ENCODE results near the gene PROZ. TPM values are rescaled to one million over a fixed set of nuclear protein-coding genes. Genes with fewer than 3 reads are reported as not detected.

Gene PROZ
- total RNA-seq, 1 donor from 2014 or later: not detected

- peaks cover 2% of the 10 kb centered on the region for H3K4me1 Mint-ChIP-seq (ENCODE audit: low read depth)
- no peak overlapping the region for H3K4me3 Mint-ChIP-seq (ENCODE audit: unreplicated experiment)
- H3K27me3 Mint-ChIP-seq (ENCODE audit: low read depth): no peaks in the 10 kb centered on the region
- no peak overlapping the region for H3K27ac Mint-ChIP-seq (ENCODE audit: unreplicated experiment)
- no peak for DNase-seq (ENCODE audit: low spot score)
- TF ChIP-seq, protein P1, sequence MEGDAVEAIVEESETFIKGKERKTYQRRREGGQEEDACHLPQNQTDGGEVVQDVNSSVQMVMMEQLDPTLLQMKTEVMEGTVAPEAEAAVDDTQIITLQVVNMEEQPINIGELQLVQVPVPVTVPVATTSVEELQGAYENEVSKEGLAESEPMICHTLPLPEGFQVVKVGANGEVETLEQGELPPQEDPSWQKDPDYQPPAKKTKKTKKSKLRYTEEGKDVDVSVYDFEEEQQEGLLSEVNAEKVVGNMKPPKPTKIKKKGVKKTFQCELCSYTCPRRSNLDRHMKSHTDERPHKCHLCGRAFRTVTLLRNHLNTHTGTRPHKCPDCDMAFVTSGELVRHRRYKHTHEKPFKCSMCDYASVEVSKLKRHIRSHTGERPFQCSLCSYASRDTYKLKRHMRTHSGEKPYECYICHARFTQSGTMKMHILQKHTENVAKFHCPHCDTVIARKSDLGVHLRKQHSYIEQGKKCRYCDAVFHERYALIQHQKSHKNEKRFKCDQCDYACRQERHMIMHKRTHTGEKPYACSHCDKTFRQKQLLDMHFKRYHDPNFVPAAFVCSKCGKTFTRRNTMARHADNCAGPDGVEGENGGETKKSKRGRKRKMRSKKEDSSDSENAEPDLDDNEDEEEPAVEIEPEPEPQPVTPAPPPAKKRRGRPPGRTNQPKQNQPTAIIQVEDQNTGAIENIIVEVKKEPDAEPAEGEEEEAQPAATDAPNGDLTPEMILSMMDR (IDR thresholded peaks at IDR 0.05): no peak
- H3K9me3 Mint-ChIP-seq (ENCODE audit: low read depth): no peaks in the 10 kb centered on the region
- peaks cover 1% of the 10 kb centered on the region for H3K36me3 Mint-ChIP-seq (ENCODE audit: low read depth)
Observed at GRCh38 chr13:113147206-113147605, 11.2 kb upstream of the PROZ start.

- no peak for DNase-seq (ENCODE audit: low spot score)
- H3K4me3 Mint-ChIP-seq (ENCODE audit: unreplicated experiment): no peak overlapping the region
- no peaks in the 10 kb centered on the region for H3K27me3 Mint-ChIP-seq (ENCODE audit: low read depth)
- H3K36me3 Mint-ChIP-seq (ENCODE audit: low read depth): peaks cover 1% of the 10 kb centered on the region
- no peaks in the 10 kb centered on the region for H3K9me3 Mint-ChIP-seq (ENCODE audit: low read depth)
- no peak overlapping the region for H3K27ac Mint-ChIP-seq (ENCODE audit: unreplicated experiment)
- TF ChIP-seq, protein P1 (IDR thresholded peaks at IDR 0.05): no peak
- peaks cover 10% of the 10 kb centered on the region for H3K4me1 Mint-ChIP-seq (ENCODE audit: low read depth)
Observed at GRCh38 chr13:113148407-113148806, 10.0 kb upstream of the PROZ start.

GRCh38 chr13:113148940-113149503 lies 9.4 kb upstream of the PROZ start:
- peaks cover 14% of the 10 kb centered on the region for H3K4me1 Mint-ChIP-seq (ENCODE audit: low read depth)
- no peak for DNase-seq (ENCODE audit: low spot score)
- H3K27me3 Mint-ChIP-seq (ENCODE audit: low read depth): no peaks in the 10 kb centered on the region
- H3K27ac Mint-ChIP-seq (ENCODE audit: unreplicated experiment): no peak overlapping the region
- TF ChIP-seq, protein P1 (IDR thresholded peaks at IDR 0.05): no peak
- no peak overlapping the region for H3K4me3 Mint-ChIP-seq (ENCODE audit: unreplicated experiment)
- H3K9me3 Mint-ChIP-seq (ENCODE audit: low read depth): no peaks in the 10 kb centered on the region
- H3K36me3 Mint-ChIP-seq (ENCODE audit: low read depth): peaks cover 1% of the 10 kb centered on the region

GRCh38 chr13:113149711-113150549 lies 8.5 kb upstream of the PROZ start:
- no peaks in the 10 kb centered on the region for H3K27me3 Mint-ChIP-seq (ENCODE audit: low read depth)
- H3K4me1 Mint-ChIP-seq (ENCODE audit: low read depth): peaks cover 14% of the 10 kb centered on the region
- H3K4me3 Mint-ChIP-seq (ENCODE audit: unreplicated experiment): no peak overlapping the region
- H3K36me3 Mint-ChIP-seq (ENCODE audit: low read depth): peaks cover 1% of the 10 kb centered on the region
- no peak for DNase-seq (ENCODE audit: low spot score)
- H3K9me3 Mint-ChIP-seq (ENCODE audit: low read depth): no peaks in the 10 kb centered on the region
- H3K27ac Mint-ChIP-seq (ENCODE audit: unreplicated experiment): no peak overlapping the region
- TF ChIP-seq, protein P1 (IDR thresholded peaks at IDR 0.05): no peak

DNA sequence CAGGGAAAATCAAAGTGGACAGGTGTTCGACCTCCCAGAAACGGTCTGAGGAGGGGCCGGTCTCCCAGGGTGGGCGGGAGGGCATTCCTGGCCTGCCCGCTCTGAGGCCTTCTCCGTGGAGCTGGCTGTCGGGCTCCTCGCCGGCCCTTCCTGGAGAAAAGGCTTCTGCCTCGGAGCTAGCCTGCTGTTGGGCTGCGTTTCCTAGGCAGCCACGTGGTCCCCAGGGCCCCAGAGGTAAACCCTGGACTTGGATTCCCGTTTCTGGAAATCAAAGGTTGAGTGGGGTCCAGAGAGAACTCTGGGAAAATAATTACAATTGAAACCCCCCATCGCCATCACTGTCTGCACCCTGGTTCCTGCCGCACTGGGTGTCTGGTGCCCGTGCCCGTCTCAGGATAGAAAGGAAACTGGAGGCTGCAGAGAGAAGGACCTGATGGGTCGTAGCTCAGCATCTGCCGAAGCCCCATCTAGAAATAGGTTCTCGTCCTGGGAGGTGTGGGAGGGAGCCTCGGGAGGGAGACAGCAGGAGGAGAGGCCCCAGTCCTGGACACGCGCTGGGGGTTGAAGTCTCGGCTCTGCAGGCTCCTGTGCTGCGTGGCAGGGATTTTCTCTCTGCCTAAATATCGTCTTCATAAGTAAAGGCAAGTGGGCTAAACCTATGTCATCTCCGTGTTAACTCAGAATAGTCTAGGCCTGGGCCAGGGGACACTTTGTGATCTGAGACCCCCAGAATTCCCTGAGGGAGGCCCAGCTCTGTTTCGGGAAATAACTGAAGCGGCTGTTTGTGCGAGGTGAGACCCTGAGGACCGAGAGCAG lies 7.7 kb upstream of the PROZ start:
- no peak overlapping the region for H3K27ac Mint-ChIP-seq (ENCODE audit: unreplicated experiment)

More for the DNA sequence above, 7.7 kb upstream of the PROZ start:
- Mint-ChIP-seq H3K9me3 (ENCODE audit: low read depth) (no peaks in the 10 kb centered on the region), H3K27me3 (ENCODE audit: low read depth) (no peaks in the 10 kb centered on the region), H3K36me3 (ENCODE audit: low read depth) (peaks cover 1% of the 10 kb centered on the region), H3K4me1 (ENCODE audit: low read depth) (peaks cover 14% of the 10 kb centered on the region), H3K4me3 (ENCODE audit: unreplicated experiment) (no peak overlapping the region)
- no peak for DNase-seq (ENCODE audit: low spot score)
- TF ChIP-seq, protein P1 (IDR thresholded peaks at IDR 0.05): no peak
